ENCODE data around the gene MARS1.
"Not testable (repeated sequence)": the region's sequence is repeated elsewhere in the genome, so short reads cannot be mapped to it uniquely, and the experiment has no call there.

DNA sequence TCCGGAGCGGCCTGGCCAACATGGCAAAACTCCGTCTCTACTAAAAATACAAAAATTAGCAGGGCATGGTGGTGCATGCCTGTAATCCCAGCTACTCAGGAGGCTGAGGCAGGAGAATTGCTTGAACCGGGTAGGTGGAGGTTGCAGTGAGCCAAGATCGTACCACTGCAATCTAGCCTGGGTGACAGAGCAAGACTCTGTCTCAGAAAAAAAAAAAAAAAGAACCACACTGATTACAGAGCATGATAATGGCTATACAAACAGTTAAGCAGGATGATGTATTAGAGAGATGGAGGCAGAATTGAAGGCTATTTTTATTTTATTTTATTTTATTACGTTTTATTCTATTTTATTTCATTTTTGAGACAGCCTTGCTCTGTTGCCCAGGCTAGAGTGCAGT lies 43.5 kb upstream of the MARS1 start:
- not testable (repeated sequence) for TF ChIP-seq CTCF, POLR2A (IDR thresholded peaks at IDR 0.05)

All from uterus (tissue), 2 donors.